HG03378 (cell line): ENCODE data around the gene PHF23.
A peak's percentile ranks its signal among the peaks of the same experiment; 100 is the strongest.

Experiments used
- ATAC-seq: cut with Tn5 transposase; IDR thresholded peaks from one replicate; pipeline ENCODE4 v1.9.1; 2021; ENCODE audit warnings: mild to moderate bottlenecking, moderate library complexity; ENCODE audit not compliant: unreplicated experiment

The PHF23 gene

DNA sequence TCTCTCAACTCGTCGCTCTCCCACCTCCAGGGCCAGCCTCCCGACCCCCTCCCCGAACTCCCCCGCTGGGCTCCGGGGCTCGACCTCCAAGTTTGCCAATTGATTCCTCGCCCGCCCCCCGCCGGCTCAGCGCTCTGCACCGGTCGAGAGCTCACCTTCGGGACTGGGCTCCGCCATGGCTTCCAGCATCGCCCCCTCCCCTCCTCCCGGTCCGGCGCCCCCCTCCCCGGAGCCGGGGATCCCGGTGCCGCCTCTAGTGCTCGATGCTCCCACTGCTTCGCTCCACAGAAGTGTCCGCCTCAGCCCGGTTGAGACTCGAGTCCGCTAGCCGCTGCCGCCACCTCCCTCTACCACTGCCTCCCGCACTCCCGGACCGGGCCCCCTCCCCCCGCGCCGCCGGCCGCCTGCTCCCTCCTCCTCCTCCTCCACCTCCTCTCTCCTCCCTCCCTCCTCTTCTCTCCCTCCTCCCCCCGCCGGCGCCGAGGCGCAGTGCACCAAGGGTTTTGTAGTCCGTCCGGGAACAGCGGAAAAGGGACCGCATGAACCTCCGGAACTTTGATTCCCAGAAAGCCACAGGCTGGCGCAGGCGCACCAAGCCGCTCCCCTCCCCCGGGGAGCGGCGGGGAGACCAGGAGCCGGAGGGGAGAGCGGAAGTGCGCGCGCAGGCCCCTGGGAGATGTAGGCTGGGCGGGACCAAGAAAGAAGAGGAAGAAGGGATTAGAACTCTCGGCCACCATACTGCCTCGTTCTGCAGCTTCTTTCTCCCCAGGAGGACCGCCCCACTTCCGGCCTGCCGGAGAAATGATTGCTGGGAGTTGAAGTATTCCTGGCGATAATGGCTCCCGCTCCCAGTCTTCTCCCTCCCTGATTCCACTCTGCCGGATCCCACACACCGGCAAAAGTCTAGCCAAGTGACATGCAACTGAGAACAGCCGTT lies at the start of gene PHF23:
PHF23 (minus strand) TSS at position 367 of the 937 bp plus-strand sequence; CDS start at position 189, 178 bp downstream.
- peak; percentile 42 for ATAC-seq

DNA sequence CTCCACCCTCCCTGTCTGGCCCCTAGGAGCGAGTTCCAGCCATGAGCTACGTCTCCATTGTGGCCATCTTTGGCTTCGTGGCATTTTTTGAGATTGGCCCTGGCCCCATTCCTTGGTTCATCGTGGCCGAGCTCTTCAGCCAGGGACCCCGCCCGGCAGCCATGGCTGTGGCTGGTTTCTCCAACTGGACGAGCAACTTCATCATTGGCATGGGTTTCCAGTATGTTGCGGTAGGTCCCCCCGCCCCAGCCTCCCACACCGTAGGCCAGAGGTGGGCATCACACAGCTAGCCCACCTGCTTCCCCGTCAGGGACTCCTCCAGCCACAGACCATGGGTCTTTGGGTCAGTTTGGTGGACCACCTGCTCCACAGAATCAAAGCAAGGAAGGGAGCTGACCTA lies 46.4 kb upstream of the PHF23 start:
- no peak for ATAC-seq

DNA sequence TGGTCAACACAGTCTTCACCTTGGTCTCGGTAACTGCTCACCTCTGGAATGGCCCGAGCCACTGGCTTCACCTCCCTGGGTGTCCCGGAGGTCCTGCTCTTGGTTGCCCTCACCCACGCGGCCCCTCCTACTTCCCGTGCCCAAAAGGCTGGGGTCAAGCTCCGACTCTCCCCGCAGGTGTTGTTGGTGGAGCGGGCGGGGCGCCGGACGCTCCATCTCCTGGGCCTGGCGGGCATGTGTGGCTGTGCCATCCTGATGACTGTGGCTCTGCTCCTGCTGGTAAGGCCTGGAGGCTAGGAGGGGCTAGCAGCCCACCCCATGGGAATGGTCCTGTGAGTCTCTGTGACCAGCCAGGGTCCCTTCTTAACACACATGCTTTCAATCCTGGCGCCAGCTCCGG lies 45.7 kb upstream of the PHF23 start:
- no peak for ATAC-seq

DNA sequence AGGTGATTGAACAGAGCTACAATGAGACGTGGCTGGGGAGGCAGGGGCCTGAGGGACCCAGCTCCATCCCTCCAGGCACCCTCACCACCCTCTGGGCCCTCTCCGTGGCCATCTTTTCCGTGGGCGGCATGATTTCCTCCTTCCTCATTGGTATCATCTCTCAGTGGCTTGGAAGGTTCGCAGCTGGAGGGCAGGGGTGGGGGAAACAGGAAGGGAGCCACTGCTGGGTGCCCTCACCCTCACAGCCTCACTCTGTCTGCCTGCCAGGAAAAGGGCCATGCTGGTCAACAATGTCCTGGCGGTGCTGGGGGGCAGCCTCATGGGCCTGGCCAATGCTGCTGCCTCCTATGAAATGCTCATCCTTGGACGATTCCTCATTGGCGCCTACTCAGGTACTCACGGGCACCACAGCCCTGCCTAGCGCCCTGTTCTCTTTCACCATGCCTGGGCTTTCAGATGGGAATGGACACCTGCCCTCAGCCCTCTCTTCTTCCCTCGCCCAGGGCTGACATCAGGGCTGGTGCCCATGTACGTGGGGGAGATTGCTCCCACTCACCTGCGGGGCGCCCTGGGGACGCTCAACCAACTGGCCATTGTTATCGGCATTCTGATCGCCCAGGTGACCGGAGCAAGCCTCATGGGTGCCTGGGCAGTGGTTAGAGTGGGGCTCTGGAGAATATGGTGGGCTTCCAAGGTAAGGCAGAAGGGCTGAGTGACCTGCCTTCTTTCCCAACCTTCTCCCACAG lies 44.4 kb upstream of the PHF23 start:
- ATAC-seq: no peak

DNA sequence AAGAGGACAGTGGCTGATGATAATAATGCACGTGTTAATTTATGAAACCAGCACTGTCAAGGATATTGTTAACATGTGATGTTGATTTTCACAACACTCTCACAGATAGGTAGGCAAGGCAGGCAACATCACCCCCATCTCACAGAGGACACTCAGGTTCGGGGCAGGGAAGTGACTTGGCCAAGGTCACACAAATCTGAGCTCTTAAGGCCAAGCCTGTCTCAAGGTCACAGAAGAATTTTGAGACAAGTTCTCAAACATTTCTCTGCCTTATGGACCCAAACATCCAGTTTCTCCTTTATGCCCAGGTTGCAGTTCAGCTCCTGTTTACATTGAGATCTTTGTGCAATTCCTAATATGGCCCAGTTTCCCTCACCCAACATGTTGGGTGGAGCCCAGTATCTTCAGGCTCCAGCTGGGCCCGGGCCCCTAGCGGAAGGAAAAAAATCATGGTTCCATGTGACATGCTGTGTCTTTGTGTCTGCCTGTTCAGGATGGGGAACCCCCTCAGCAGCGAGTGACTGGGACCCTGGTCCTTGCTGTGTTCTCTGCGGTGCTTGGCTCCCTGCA lies 43.6 kb upstream of the PHF23 start:
- no peak for ATAC-seq

DNA sequence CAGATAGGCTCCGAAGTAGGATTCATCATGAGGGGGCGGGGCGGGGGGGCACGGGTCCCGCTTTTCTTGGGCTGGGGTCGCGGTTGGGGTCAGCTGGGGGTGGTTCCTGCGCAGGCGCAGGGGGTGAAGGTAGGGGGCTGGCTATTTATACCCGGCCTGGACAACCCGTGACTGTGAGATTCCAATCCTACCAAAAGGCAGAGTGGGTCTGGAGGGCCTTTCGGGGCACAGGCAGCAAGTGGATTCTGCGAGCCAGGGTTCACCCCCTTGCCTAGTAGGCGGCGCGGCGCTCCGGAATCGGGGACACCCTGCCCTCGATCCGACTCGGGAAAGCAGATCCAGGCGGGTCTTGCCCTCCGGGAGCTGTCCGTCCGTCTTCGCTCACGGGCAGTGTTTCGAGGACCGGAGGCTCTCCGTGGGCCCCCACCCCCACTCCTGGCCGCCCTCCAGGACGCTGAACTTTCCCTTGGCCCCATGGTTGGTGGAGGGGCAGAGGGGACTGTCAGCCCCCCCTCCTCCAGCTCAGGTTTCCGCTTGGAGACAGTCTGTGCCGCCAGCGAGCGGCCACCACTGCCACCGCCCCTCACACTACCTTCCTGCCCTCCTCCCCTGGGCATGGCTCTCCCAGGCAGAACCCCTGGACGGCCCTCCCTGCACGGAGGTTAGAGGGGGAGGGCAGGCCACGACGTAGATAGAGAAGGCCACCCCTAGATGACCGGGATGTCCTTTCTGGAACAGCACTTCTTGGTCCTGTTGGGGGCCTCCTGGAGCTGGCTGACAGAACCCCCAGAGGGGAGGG lies 42.9 kb upstream of the PHF23 start:
- no peak for ATAC-seq

DNA sequence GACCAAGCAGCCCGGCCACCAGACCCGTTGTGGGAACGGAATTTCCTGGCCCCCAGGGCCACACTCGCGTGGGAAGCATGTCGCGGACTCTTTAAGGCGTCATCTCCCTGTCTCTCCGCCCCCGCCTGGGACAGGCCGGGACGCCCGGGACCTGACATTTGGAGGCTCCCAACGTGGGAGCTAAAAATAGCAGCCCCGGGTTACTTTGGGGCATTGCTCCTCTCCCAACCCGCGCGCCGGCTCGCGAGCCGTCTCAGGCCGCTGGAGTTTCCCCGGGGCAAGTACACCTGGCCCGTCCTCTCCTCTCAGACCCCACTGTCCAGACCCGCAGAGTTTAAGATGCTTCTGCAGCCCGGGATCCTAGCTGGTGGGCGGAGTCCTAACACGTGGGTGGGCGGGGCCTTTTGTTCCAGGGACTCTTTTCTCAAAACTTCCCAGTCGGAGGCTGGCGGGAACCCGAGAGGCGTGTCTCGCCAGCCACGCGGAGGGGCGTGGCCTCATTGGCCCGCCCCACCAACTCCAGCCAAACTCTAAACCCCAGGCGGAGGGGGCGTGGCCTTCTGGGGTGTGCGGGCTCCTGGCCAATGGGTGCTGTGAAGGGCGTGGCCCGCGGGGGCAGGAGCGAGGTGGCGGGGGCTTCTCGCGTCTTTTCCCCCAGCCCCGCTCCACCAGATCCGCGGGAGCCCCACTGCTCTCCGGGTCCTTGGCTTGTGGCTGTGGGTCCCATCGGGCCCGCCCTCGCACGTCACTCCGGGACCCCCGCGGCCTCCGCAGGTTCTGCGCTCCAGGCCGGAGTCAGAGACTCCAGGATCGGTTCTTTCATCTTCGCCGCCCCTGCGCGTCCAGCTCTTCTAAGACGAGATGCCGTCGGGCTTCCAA lies 42.1 kb upstream of the PHF23 start, which contains the start of gene SLC2A4:
SLC2A4 (plus strand) TSS at position 645 of the 879 bp plus-strand sequence; CDS start at position 862, 217 bp downstream.
- no peak for ATAC-seq

DNA sequence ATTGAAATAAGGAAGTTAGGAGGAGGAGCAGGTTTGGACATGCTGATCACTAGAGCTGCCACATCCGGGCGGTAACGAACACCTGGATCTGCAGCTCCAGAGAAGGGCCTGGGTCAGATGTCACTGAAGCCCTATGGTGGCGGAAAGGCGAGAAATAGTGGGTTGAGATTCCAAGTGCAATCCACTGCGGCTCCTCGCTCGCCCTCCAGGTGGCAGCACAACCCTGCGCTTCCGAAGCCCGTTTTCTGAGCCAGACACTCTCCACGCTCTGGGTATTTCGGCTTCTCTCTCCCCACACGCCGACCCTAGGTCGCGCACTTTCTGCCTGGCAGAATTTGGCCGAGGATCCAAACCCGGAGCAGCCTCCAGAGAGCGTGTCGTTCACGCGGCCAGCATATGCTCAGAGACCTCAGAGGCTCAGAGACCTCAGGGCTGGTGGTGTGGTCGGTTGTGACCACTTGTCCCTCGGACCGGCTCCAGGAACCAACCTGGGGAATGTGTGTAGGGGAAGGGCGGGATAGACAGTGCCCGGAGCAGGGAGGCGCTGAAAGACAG lies 41.3 kb upstream of the PHF23 start:
- peak; percentile 57 for ATAC-seq

DNA sequence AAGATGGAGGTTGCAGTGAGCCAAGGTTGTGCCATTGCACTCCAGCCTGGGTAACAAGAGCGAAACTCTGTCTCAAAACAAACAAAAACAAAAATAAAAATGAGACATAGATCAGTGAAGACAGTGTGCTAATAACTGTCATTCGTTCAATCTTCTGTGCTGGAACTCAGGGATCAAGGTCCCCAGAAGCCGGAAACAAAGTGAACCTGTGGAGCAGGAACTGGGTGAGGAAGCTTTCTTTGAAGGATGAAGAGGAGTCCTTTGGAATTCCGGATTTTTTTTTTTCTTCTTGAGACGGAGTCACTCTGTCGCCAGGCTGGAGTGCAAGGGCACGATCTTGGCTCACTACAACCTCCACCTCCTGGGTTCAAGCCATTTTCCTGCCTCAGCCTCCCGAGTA lies 40.2 kb upstream of the PHF23 start:
- no peak for ATAC-seq

DNA sequence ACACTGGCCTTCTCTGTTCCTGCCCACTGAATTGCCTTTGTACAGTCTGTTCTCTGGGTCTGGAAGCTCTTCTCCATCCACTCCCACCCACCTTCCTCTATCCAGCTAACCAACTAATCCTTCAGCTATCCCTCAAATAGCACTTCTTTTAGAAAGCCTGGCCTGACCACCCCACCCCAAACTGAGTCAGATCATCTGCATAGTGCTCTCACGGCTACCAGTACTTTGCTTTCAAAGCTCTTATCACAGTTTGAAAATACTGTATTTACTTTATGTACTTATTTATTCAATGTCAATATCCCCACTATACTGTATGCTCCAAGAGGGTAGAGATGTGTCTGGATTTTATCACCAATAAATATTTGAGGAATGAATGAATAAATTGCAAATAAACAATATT lies 27.5 kb upstream of the PHF23 start:
- no peak for ATAC-seq

DNA sequence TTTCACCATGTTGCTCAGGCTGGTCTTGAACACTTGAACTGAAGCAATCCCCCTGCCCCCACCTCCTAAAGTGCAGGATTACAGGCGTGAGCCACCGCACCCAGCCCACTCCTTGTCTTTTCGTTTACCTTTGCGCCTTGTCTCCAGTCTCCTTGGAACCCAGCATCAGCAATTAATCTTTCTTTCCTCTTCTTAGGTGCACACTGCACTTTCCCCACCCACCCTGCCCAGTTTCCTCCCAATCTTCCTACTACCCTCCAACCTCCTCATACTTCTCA lies 24.5 kb upstream of the PHF23 start:
- no peak for ATAC-seq

DNA sequence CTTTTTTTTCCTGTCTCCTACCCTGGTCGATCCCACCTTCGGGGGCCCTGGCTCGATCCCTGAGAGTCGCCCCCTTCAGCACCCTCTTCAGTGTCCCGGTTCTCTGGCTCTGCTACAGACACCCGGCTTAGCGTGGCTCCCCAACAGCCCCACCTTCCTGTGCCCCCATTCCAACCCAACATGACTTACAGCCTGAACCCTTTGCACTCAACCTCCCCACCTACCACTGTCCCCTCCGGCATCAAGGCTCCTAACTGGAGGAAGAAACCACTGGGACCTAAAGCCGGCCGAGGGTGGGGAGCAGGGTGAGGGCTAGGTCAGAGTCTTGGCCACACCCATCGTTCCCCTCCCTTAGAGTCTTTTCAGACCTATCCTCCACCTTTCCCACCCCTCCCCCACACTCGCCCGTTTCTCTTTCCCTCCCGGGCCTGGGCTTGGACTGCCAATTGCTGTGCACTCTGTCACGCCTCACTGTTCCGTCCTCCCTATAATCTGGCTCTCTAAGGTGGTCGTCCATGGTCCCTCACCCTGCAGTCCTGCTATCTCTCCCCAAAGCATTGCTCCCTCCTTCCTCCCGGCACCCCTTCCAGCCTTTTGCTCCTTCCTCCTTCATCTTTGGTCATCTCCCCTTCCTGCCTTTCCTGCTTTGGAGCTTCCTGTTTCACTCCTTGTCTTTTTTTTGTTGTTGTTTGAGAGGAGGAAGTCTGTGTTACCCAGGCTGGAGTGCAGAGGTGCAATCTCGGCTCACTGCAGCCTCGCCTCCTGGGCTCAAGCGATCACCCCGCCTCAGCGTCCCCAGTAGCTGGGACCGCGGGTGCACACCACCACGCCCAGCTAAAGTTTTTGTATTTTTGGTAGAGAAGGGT lies 23.9 kb upstream of the PHF23 start:
- no peak for ATAC-seq

DNA sequence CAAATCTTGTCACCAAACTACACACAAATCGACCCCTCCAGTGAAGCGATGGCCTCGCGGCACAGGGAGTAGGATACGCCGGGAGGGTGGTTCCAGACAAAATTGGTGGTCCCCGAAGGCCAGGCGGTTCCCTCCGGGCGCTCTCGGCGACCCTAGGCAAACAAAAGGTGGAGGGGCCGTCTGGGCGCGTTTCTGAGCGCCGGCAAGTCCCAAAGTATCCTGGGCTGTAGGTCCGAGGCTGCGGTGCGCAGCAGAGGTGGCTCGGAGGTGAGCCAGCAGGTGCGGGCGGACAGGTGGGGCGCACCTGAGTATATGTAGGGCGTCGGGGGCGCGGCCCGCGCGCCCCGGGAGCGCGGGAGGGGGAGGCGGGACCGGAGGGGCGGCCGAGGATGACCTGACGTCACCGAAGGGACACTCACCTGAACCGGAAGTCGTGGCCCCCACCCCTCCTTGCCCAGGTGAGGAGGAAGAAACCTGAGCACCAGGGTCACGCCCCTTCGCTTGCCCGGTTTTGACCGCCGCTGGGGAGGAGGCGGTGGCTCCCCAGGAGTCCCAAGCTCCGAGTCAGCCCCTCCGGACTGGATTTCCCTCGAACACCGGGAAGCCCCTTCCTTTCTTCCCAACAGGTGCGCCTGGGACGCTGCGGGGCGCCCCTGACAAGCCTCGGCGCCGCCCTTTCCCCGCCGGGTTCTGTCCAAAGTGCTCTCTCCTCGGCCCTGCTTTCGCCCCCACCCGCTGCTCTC lies 23.1 kb upstream of the PHF23 start, which contains the start of gene CLDN7:
CLDN7 (minus strand) TSS at position 287 of the 743 bp plus-strand sequence. CDS start 435 bp downstream, outside the sequence.
- no peak for ATAC-seq

DNA sequence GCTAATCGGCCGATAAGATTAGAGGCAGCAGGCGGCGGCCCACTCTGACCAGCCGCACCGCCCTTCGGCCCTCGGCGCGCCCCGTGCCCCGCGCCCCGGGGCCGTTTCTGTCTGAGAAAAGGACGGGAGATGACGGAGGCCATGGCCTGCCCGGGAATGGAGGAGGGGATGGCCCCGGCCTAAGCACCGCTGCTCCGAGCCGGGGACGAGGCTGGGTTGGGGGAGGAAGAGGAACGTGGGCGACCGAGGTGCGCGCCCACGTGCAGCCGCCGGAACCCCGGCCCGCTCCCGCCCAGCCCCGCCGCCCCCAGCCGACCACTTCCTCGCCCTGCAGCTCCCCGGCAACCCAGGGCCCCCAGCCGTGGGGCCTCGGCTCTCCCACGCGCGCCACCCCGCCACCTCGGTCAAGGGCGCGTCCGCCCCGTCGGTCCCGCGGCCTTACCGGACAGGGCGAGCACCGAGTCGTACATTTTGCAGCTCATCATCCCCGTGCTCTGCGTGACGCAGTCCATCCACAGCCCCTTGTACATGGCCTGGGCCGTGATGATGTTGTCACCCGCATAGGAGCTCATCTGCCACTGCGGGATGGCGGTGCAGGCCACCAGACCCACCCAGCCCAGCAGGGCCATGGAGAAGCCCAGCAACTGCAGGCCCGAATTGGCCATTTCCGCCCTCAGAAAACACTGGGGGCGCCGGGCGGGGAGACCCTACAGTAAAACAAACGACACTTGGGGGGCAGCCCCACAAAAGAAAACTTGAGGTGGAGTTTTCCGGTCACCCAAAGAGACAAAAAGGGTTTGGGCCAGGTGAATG lies 22.3 kb upstream of the PHF23 start:
- ATAC-seq: no peak

DNA sequence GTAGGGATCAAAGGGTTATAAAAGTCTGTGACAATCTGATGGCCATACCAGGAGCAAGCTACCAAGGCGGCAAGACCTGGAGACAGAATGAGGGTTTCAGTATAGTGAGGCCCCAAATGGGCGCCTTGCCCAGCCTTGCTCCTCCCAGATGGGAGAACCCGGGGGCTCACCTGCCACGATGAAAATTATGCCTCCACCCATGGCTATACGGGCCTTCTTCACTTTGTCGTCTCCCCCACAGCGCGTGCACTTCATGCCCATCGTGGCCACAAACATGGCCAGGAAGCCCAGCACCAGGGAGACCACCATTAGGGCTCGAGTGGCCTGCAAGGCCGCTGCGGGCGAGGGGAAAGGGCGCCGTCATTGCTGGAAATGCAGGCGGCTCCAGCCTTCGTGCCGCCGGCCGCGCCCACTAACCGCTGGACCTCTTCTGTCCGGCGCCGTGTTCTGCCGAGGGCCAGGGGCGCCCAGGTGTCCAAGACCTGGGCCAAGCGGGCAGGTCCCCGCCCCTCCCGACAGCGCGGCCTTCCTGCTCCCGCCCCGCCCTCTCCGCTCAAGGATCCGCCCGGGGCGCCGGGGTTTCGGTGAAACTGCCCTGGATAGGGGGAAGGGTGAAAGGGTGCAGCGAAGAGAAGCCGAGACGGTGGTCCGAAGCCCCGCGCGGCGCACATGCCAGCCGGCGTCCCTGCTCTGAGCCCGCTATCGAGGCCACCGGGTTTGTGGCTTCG lies 21.6 kb upstream of the PHF23 start:
- no peak for ATAC-seq

DNA sequence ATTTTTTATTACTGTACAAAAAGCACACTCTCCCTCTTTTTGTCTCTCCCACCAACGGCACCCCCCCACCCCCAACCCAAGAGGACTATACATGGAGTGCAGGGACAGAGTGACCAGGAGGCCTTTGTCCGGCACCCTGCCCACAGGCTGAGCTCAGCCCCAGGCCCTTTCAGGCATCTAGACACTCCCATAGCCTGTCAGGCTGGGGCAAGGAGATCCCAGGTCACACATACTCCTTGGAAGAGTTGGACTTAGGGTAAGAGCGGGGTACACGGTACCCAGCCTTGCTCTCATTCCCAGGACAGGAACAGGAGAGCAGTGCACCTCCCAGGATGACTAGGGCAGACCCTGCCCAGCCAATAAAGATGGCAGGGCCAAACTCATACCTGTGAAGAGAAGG lies 20.9 kb upstream of the PHF23 start:
- ATAC-seq: no peak

DNA sequence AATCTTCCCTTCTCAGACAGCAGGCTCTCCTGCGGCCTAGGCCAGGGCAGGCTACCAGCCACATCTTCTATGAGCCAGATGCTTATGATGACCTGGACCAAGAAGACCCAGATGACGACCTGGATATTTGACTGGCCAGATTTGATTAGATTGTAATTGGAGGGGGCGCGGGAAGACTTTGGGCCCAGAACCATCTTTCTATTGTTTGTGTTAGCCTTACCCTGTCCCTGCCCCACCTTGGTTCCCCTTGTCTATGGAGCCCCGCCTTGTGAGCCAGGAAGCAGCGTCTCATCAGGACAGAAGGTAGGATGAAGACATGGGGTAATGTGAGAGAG lies 20.3 kb upstream of the PHF23 start:
- ATAC-seq: no peak
